ENCODE data around the gene ZFP36L2.

Gene ZFP36L2

GRCh38 chr2:43230951-43231827, 4.8 kb upstream of the ZFP36L2 start:
- DNase-seq: no peak
- Histone ChIP-seq H3K27me3 (no peaks in the 10 kb centered on the region), H3K4me3 (ENCODE audit: low read depth, low read length) (no peak overlapping the region), H3K4me1 (peaks cover 7% of the 10 kb centered on the region), H3K36me3 (peaks cover 5% of the 10 kb centered on the region), H3K9me3 (no peaks in the 10 kb centered on the region)
- no peak for TF ChIP-seq CTCF (IDR thresholded peaks at IDR 0.05; ENCODE audit: low read depth, low read length)

GRCh38 chr2:43230351-43230885, 4.0 kb upstream of the ZFP36L2 start:
- Histone ChIP-seq H3K9me3 (no peaks in the 10 kb centered on the region), H3K36me3 (peaks cover 5% of the 10 kb centered on the region), H3K4me1 (peaks cover 7% of the 10 kb centered on the region), H3K27me3 (no peaks in the 10 kb centered on the region), H3K4me3 (ENCODE audit: low read depth, low read length) (no peak overlapping the region)
- DNase-seq: no peak
- TF ChIP-seq CTCF (IDR thresholded peaks at IDR 0.05; ENCODE audit: low read depth, low read length): no peak; the same call in 1 of the 2 replicates

- no peak for TF ChIP-seq CTCF (IDR thresholded peaks at IDR 0.05; ENCODE audit: low read depth, low read length)
- no peak for DNase-seq
- H3K4me1 ChIP-seq: peaks cover 7% of the 10 kb centered on the region
- H3K4me3 ChIP-seq (ENCODE audit: low read depth, low read length): no peak overlapping the region
- H3K27me3 ChIP-seq: no peaks in the 10 kb centered on the region
- no peaks in the 10 kb centered on the region for H3K9me3 ChIP-seq
- H3K36me3 ChIP-seq: peaks cover 18% of the 10 kb centered on the region
These were observed 2.6 kb upstream of the ZFP36L2 start for GRCh38 chr2:43228756-43229659.

- no peaks in the 10 kb centered on the region for H3K27me3 ChIP-seq
- no peak overlapping the region for H3K4me3 ChIP-seq (ENCODE audit: low read depth, low read length)
- no peak for TF ChIP-seq CTCF (IDR thresholded peaks at IDR 0.05; ENCODE audit: low read depth, low read length)
- DNase-seq: no peak
- no peaks in the 10 kb centered on the region for H3K9me3 ChIP-seq
- H3K36me3 ChIP-seq: peaks cover 20% of the 10 kb centered on the region
- H3K4me1 ChIP-seq: peaks cover 7% of the 10 kb centered on the region
These were observed 1.9 kb upstream of the ZFP36L2 start for GRCh38 chr2:43228321-43228751.

GRCh38 chr2:43227830-43228281, 1.4 kb upstream of the ZFP36L2 start:
- peaks cover 7% of the 10 kb centered on the region for H3K4me1 ChIP-seq
- 0 out of 2 replicates have a peak, but pooled peaks have one; percentile 31 for TF ChIP-seq CTCF (IDR thresholded peaks at IDR 0.05; ENCODE audit: low read depth, low read length)

More at GRCh38 chr2:43227830-43228281, 1.4 kb upstream of the ZFP36L2 start:
- Histone ChIP-seq H3K36me3 (peaks cover 23% of the 10 kb centered on the region), H3K9me3 (no peaks in the 10 kb centered on the region), H3K27me3 (no peaks in the 10 kb centered on the region), H3K4me3 (ENCODE audit: low read depth, low read length) (peak overlapping the region; percentile 83)
- no peak for DNase-seq
